Naive thymus-derived CD4-positive, alpha-beta T cell (primary cell): Measurements from ENCODE around the gene AP2M1. TPM values are rescaled to one million over a fixed set of nuclear protein-coding genes. Genes with fewer than 3 reads are reported as not detected.

ENCODE experiments used
- ATAC-seq: fragments of 150-1000 bp; cut with Tn5 transposase; 2 replicates; pipeline ENCODE4 v1.10.0; 2021; ENCODE audit warnings: mild to moderate bottlenecking, moderate library complexity
- CTCF ChIA-PET: fragments of 350-600 bp; sonication (Branson Sonifier 250); formaldehyde crosslinking; loops from one replicate; lab custom pipeline; 2021; ENCODE audit warnings: antibody characterized with exemption; lab: Charles Lee
- POLR2A ChIA-PET: fragments of 350-600 bp; sonication (Branson Sonifier 250); formaldehyde crosslinking; loops from one replicate; lab custom pipeline; 2021; ENCODE audit warnings: antibody characterized with exemption, inconsistent platforms; lab: Charles Lee
- DNase-seq, 9 donors: peaks; one replicate each; pipeline versions ENCODE4 v3.0.0 to v3.0.0-alpha.2; 2020 to 2022; ENCODE audit warnings: mixed read lengths in 1 of 9
- H3K27ac ChIP-seq: one replicate; pipeline ENCODE4 v1.7.0; 2013; ENCODE audit warnings: mild to moderate bottlenecking, low read depth, low read length, moderate library complexity
- H3K27me3 ChIP-seq, 2 donors: one replicate each; pipeline ENCODE4 v1.7.0; 2013; ENCODE audit warnings: low read length in 2 of 2, mild to moderate bottlenecking in 2 of 2, moderate library complexity in 2 of 2; ENCODE audit not compliant: control insufficient read depth in 2 of 2, insufficient read depth in 2 of 2
- H3K36me3 ChIP-seq, 3 experiments: 1 replicate in 2 of 3; 2 replicates in 1 of 3; pipeline ENCODE4 v1.7.0; 2013; ENCODE audit warnings: low read length in 3 of 3, mild to moderate bottlenecking in 3 of 3, moderate library complexity in 1 of 3; ENCODE audit not compliant: insufficient read depth in 3 of 3, control insufficient read depth in 2 of 3
- H3K4me1 ChIP-seq, 2 donors: one replicate each; pipeline ENCODE4 v1.7.0; 2013; ENCODE audit warnings: low read length in 2 of 2, mild to moderate bottlenecking in 2 of 2, moderate library complexity in 1 of 2; ENCODE audit not compliant: control insufficient read depth in 2 of 2, insufficient read depth in 2 of 2
- H3K4me3 ChIP-seq: 2 replicates; pipeline ENCODE4 v1.7.0; 2013; ENCODE audit warnings: mild to moderate bottlenecking, low read length
- H3K9me3 ChIP-seq, 3 experiments: 1 replicate in 2 of 3; 2 replicates in 1 of 3; pipeline ENCODE4 v1.7.0; 2013; ENCODE audit warnings: low read length in 3 of 3; ENCODE audit not compliant: control insufficient read depth in 2 of 3
- H3K27ac Mint-ChIP-seq, 9 donors: one replicate each; pipeline ENCODE4 v1.8.0; 2020 to 2022; ENCODE audit warnings: mixed read lengths in 9 of 9, mild to moderate bottlenecking in 8 of 9, moderate library complexity in 5 of 9, inconsistent platforms in 2 of 9
- H3K27me3 Mint-ChIP-seq, 5 donors: one replicate each; pipeline ENCODE4 v1.8.0; 2021 to 2022; ENCODE audit warnings: mixed read lengths in 5 of 5, mild to moderate bottlenecking in 1 of 5
- H3K36me3 Mint-ChIP-seq, 5 donors: one replicate each; pipeline ENCODE4 v1.8.0; 2020 to 2022; ENCODE audit warnings: mixed read lengths in 5 of 5, mild to moderate bottlenecking in 3 of 5, inconsistent platforms in 1 of 5
- H3K4me1 Mint-ChIP-seq, 7 donors: one replicate each; pipeline ENCODE4 v1.8.0; 2020 to 2022; ENCODE audit warnings: mixed read lengths in 7 of 7, mild to moderate bottlenecking in 3 of 7, inconsistent platforms in 1 of 7
- H3K4me3 Mint-ChIP-seq, 10 donors: one replicate each; pipeline ENCODE4 v1.8.0; 2020 to 2022; ENCODE audit warnings: mild to moderate bottlenecking in 10 of 10, mixed read lengths in 10 of 10, moderate library complexity in 6 of 10, inconsistent platforms in 2 of 10
- H3K9me3 Mint-ChIP-seq, 11 donors: one replicate each; pipeline ENCODE4 v1.8.0; 2020 to 2022; ENCODE audit warnings: mixed read lengths in 11 of 11, mild to moderate bottlenecking in 4 of 11, inconsistent platforms in 1 of 11, moderate library complexity in 1 of 11
- intact Hi-C, 2 donors: fragments of 100-400 bp; cut with micrococcal nuclease; formaldehyde crosslinking; loops; one replicate each; pipeline ENCODE4 v1.15.1; 2023
- polyA plus RNA-seq, 2 donors: library from polyadenylated mRNA; unstranded; fragments of 300-500 nt; fragmentation: Illumina TruSeq; gene quantifications; one replicate each; pipeline ENCODE4 v1.2.3, GENCODE V29; 2021
- total RNA-seq, 6 experiments: library from RNA in 5 of 6; stranded (reverse) in 5 of 6; gene quantifications; 1 replicate in 5 of 6; 2 replicates in 1 of 6; pipeline ENCODE4 v1.2.3 and lab custom pipeline; 2021 to 2026

Gene AP2M1
- total and polyA plus RNA-seq, 7 experiments from 2014 or later: 111 to 261 (median 188) TPM

DNA sequence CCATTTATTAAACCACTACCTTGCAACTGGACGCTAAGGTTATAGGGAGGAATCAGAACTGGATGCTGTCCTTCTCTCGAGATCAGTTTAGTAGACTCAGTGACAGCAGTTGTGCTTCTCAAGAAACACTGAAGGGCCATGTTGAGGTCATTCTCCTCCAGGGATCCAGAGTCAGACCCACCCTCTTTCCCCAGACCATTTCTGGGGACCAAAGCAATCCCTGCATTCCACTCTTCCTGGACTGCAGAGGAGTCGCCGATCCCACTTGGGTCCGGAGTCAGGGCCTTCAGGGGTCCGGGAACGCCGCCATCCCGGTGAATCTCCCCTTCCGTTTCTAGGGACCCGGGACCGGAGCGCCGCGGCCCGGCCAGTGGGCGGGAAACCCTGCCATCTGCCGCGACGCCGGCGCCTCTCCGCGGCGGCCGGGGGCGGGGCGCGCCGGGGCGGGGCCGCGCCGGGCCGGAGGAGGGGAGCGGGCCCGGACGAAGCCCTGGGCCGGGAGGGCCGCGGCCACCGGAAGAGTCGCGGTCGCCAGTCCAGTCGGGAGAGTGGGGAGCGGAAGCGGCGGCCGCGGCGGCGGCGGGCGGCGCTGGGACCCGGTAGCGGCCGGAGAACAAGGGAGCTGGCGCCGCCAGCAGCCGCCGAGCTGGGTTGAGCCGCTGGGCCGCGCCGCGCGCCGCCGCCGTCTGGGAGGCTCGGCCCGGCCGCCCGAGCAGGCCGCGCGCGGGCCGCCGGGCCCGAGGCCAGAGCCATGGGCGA, 19.6 kb upstream of the AP2M1 start, which contains the start of gene DVL3:
Gene DVL3 (plus strand): TSS at position 493 of the 759 bp plus-strand sequence. CDS start 259 bp downstream, at position 752.
- peak within 1 kb of the TSS; percentile 81 to 91 (median 87) for H3K27ac Mint-ChIP-seq
- CTCF ChIA-PET: interaction anchor here (1.1 kb wide), 1 partner anchor 19 kb away, joined by 3 read pairs; no protein-coding TSS in a partner anchor

GRCh38 chr3:184155644-184156521, 18.8 kb upstream of the AP2M1 start:
- Histone ChIP-seq H3K4me3 (peak overlapping the region; percentile 84), H3K27me3 (no peaks in the 10 kb centered on the region), H3K9me3 (no peaks in the 10 kb centered on the region), H3K4me1 (peaks cover 10 to 13% of the 10 kb centered on the region in 2 donors), H3K36me3 (no peaks in the 10 kb centered on the region), H3K27ac (peak overlapping the region; percentile 60)
- intact Hi-C loops: loop anchor here (1.0 to 2.0 kb wide), 5 partner anchors 11 to 93 kb away; partner anchors contain the start of genes AP2M1 (in 2 of the 2), EIF2B5 (in 2 of the 2), ALG3 (in 1 of the 2) and EEF1AKMT4 (in 1 of the 2)
- H3K27ac Mint-ChIP-seq: peak overlapping the region; percentile 81 to 91 (median 87)
- ChIA-PET CTCF (interaction anchor here (1.1 kb wide), 1 partner anchor 18 kb away, joined by 3 read pairs; no protein-coding TSS in a partner anchor), POLR2A (interaction anchor here (0.7 to 2.1 kb wide), 4 partner anchors 13 to 156 kb away, joined by 3 to 13 read pairs (median 8); partner anchors contain the start of gene EIF2B5)
- no peaks in the 10 kb centered on the region for H3K27me3 Mint-ChIP-seq
- H3K4me3 Mint-ChIP-seq: peak overlapping the region; percentile 94 to 100 (median 96)
- peaks cover 22 to 43% (median 34%) of the 10 kb centered on the region in 7 donors for H3K4me1 Mint-ChIP-seq
- H3K9me3 Mint-ChIP-seq: no peaks in the 10 kb centered on the region
- peak in 7 of 9 donors; percentile 23 to 57 (median 34) for DNase-seq
- H3K36me3 Mint-ChIP-seq: peaks cover 0 to 3% (median 0%) of the 10 kb centered on the region in 5 donors
- peak; percentile 69 for ATAC-seq

More for the DNA sequence above, 19.6 kb upstream of the AP2M1 start, which contains the start of gene DVL3:
- Histone ChIP-seq H3K9me3 (no peaks in the 10 kb centered on the region), H3K27me3 (no peaks in the 10 kb centered on the region), H3K27ac (peak within 1 kb of the TSS; percentile 60), H3K36me3 (no peaks in the 10 kb centered on the region), H3K4me3 (peak within 1 kb of the TSS; percentile 84), H3K4me1 (peaks cover 10 to 13% of the 10 kb centered on the region in 2 donors)
- Mint-ChIP-seq H3K4me3 (peak within 1 kb of the TSS; percentile 94 to 100 (median 96)), H3K9me3 (no peaks in the 10 kb centered on the region), H3K4me1 (peaks cover 14 to 39% (median 28%) of the 10 kb centered on the region in 7 donors), H3K27me3 (no peaks in the 10 kb centered on the region), H3K36me3 (peaks cover 0 to 3% (median 0%) of the 10 kb centered on the region in 5 donors)
- peak in 7 of 9 donors; percentile 31 to 75 (median 39) for DNase-seq
- intact Hi-C loops: loop anchor here (1.0 to 2.0 kb wide), 5 partner anchors 10 to 94 kb away; partner anchors contain the start of genes AP2M1 (in 2 of the 2), EIF2B5 (in 2 of the 2), ALG3 (in 1 of the 2) and EEF1AKMT4 (in 1 of the 2)
- POLR2A ChIA-PET: interaction anchor here (1.2 to 2.1 kb wide), 3 partner anchors 14 to 20 kb away, joined by 4 to 13 read pairs (median 12); partner anchors contain the start of gene EIF2B5
- ATAC-seq: peak; percentile 82

GRCh38 chr3:184156522-184156955, 18.1 kb upstream of the AP2M1 start:
- CTCF ChIA-PET: no interaction called here

GRCh38 chr3:184157206-184157605, 17.4 kb upstream of the AP2M1 start:
- Histone ChIP-seq H3K4me1 (peaks cover 10 to 13% of the 10 kb centered on the region in 2 donors), H3K9me3 (no peaks in the 10 kb centered on the region), H3K36me3 (no peaks in the 10 kb centered on the region), H3K27ac (peak overlapping the region; percentile 37), H3K4me3 (peak overlapping the region; percentile 84), H3K27me3 (no peaks in the 10 kb centered on the region)
- H3K4me3 Mint-ChIP-seq: peak overlapping the region; percentile 86 to 100 (median 96)
- peaks cover 0 to 3% (median 0%) of the 10 kb centered on the region in 5 donors for H3K36me3 Mint-ChIP-seq
- no peak for DNase-seq
- H3K27me3 Mint-ChIP-seq: no peaks in the 10 kb centered on the region
- intact Hi-C loops: no loop called here
- POLR2A ChIA-PET: interaction anchor here (1.1 kb wide), 1 partner anchor 11 kb away, joined by 3 read pairs; no protein-coding TSS in a partner anchor
- ATAC-seq: no peak
- CTCF ChIA-PET: no interaction called here
- peak overlapping the region; percentile 21 to 78 (median 60) for H3K27ac Mint-ChIP-seq
- no peaks in the 10 kb centered on the region for H3K9me3 Mint-ChIP-seq
- H3K4me1 Mint-ChIP-seq: peaks cover 31 to 48% (median 39%) of the 10 kb centered on the region in 7 donors

More at GRCh38 chr3:184156522-184156955, 18.1 kb upstream of the AP2M1 start:
- Histone ChIP-seq H3K27ac (peak overlapping the region; percentile 37), H3K4me3 (peak overlapping the region; percentile 84), H3K4me1 (peaks cover 10 to 13% of the 10 kb centered on the region in 2 donors), H3K36me3 (no peaks in the 10 kb centered on the region), H3K9me3 (no peaks in the 10 kb centered on the region), H3K27me3 (no peaks in the 10 kb centered on the region)
- Mint-ChIP-seq H3K4me3 (peak overlapping the region; percentile 94 to 100 (median 96)), H3K27ac (peak overlapping the region; percentile 27 to 91 (median 85)), H3K4me1 (peaks cover 29 to 46% (median 37%) of the 10 kb centered on the region in 7 donors), H3K36me3 (peaks cover 0 to 3% (median 0%) of the 10 kb centered on the region in 5 donors), H3K27me3 (no peaks in the 10 kb centered on the region), H3K9me3 (no peaks in the 10 kb centered on the region)
- ATAC-seq: no peak
- intact Hi-C loops: no loop called here
- no peak for DNase-seq
- POLR2A ChIA-PET: interaction anchor here (0.7 to 2.1 kb wide), 4 partner anchors 12 to 155 kb away, joined by 3 to 13 read pairs (median 8); partner anchors contain the start of gene EIF2B5

DNA sequence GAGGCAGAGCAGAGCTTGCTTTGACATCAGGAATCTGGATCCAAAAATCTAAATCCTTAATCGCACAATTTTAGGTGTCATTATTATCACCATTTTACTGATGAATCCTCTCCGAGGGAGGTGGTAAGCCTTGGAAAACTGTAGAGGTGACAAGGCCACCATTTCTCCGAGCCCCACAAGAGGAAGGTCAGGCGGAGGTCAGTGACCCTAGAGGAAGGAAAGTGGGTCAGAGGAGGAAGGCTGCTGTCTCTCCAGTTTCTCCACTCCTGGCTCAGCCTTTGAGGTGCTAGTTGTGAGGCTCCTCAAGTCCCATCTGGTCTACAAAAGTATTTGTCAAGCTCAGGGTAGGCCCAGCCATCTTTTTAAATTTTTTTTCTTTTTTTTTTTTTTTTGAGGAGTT, 16.3 kb upstream of the AP2M1 start:
- Histone ChIP-seq H3K4me1 (peaks cover 10 to 13% of the 10 kb centered on the region in 2 donors), H3K4me3 (no peak overlapping the region), H3K36me3 (peaks cover 0 to 5% (median 0%) of the 10 kb centered on the region in 3 experiments), H3K9me3 (no peaks in the 10 kb centered on the region), H3K27me3 (no peaks in the 10 kb centered on the region), H3K27ac (no peak overlapping the region)
- DNase-seq (no peak), ATAC-seq (no peak)
- Mint-ChIP-seq H3K9me3 (no peaks in the 10 kb centered on the region), H3K36me3 (peaks cover 0 to 5% (median 0%) of the 10 kb centered on the region in 5 donors), H3K4me1 (peaks cover 31 to 48% (median 39%) of the 10 kb centered on the region in 7 donors), H3K27ac (no peak overlapping the region), H3K27me3 (no peaks in the 10 kb centered on the region), H3K4me3 (peak overlapping the region in 2 of 10 donors; percentile 23 to 25)
- ChIA-PET CTCF (no interaction called here), POLR2A (interaction anchor here (1.0 kb wide), 1 partner anchor 23 kb away, joined by 3 read pairs; no protein-coding TSS in a partner anchor)
- intact Hi-C loops: no loop called here
